Panc1 (cell line): ENCODE data around the gene TRPM6.

ENCODE experiments used
- CTCF ChIP-seq: fragments of 450-650 bp; IDR thresholded peaks from 2 replicates; pipeline ENCODE4 v1.5.1; 2017; ENCODE audit warnings: mild to moderate bottlenecking
- POLR2AphosphoS5 ChIP-seq: IDR thresholded peaks from 2 replicates; pipeline ENCODE4 v1.6.1; 2012; ENCODE audit warnings: mild to moderate bottlenecking, low read depth, low read length, moderate library complexity
- REST ChIP-seq, 2 experiments: IDR thresholded peaks; 2 replicates each; pipeline ENCODE4 v1.6.1; 2011 to 2012; ENCODE audit warnings: low read depth in 2 of 2, control low read depth in 1 of 2, low read length in 1 of 2, mild to moderate bottlenecking in 1 of 2, moderate library complexity in 1 of 2; ENCODE audit not compliant: insufficient read depth in 1 of 2
- TCF7L2 ChIP-seq: IDR thresholded peaks from 2 replicates; pipeline ENCODE4 v1.6.1; 2011; ENCODE audit warnings: mild to moderate bottlenecking, low read depth, low read length, inconsistent platforms

- TF ChIP-seq CTCF = no peak
- TF ChIP-seq POLR2AphosphoS5 = no peak
- no peak for TF ChIP-seq TCF7L2
- no peak for TF ChIP-seq REST (IDR thresholded peaks at IDR 0.05; ENCODE audit: insufficient read depth in 1 of 2, low read depth in 2 of 2, low read length in 1 of 2)
These were observed 158.5 kb downstream of the TRPM6 start for GRCh38 chr9:74729136-74729695.
